Progenitor cell of endocrine pancreas (in vitro differentiated cells): ENCODE data around the gene OR8K3. TPM values are rescaled to one million over a fixed set of nuclear protein-coding genes. Genes with fewer than 3 reads are reported as not detected.

Experiments used
- DNase-seq: peaks from one replicate; pipeline ENCODE4 v3.0.0; 2021; ENCODE audit warnings: low spot score; ENCODE audit not compliant: unreplicated experiment
- H3K27ac Mint-ChIP-seq: 2 replicates; pipeline ENCODE4 v1.8.0; 2021; ENCODE audit warnings: mild to moderate bottlenecking, moderate library complexity, mixed read lengths
- H3K27me3 Mint-ChIP-seq: 2 replicates; pipeline ENCODE4 v1.8.0; 2021; ENCODE audit warnings: mixed read lengths
- H3K36me3 Mint-ChIP-seq: 2 replicates; pipeline ENCODE4 v1.8.0; 2022; ENCODE audit warnings: mixed read lengths; ENCODE audit not compliant: insufficient read depth
- H3K4me1 Mint-ChIP-seq: 2 replicates; pipeline ENCODE4 v1.8.0; 2021; ENCODE audit warnings: low read depth, mixed read lengths
- H3K4me3 Mint-ChIP-seq: 2 replicates; pipeline ENCODE4 v1.8.0; 2021; ENCODE audit warnings: low read depth, mild to moderate bottlenecking, moderate library complexity, mixed read lengths
- H3K9me3 Mint-ChIP-seq: 2 replicates; pipeline ENCODE4 v1.8.0; 2021; ENCODE audit warnings: low read depth, mixed read lengths
- CTCF ChIP-seq: fragments of 200-600 bp; sonication (generic); IDR thresholded peaks from one replicate; pipeline ENCODE4 v1.5.0; 2021; ENCODE audit warnings: antibody characterized with exemption, mild to moderate bottlenecking; ENCODE audit not compliant: unreplicated experiment
- total RNA-seq: library from RNA; stranded (reverse); gene quantifications from 2 replicates; pipeline ENCODE4 v1.2.1, GENCODE V29; 2021

The OR8K3 gene
- total RNA-seq, 1 donor from 2014 or later = not detected

GRCh38 chr11:56307836-56308235, 7.1 kb upstream of the OR8K3 start:
- Mint-ChIP-seq H3K4me1 (no peaks in the 10 kb centered on the region), H3K9me3 (peaks cover 11% of the 10 kb centered on the region), H3K36me3 (no peaks in the 10 kb centered on the region), H3K4me3 (no peak overlapping the region), H3K27me3 (no peaks in the 10 kb centered on the region), H3K27ac (no peak overlapping the region)
- TF ChIP-seq CTCF = no peak
- DNase-seq = no peak

GRCh38 chr11:56331861-56332491, 17.0 kb downstream of the OR8K3 start:
- Mint-ChIP-seq H3K27me3 (no peaks in the 10 kb centered on the region), H3K9me3 (no peaks in the 10 kb centered on the region), H3K36me3 (peaks cover 1% of the 10 kb centered on the region), H3K27ac (no peak overlapping the region), H3K4me1 (peaks cover 9% of the 10 kb centered on the region), H3K4me3 (no peak overlapping the region)
- no peak for DNase-seq
- TF ChIP-seq CTCF = no peak

- peaks cover 1% of the 10 kb centered on the region for H3K36me3 Mint-ChIP-seq
These were observed 18.2 kb downstream of the OR8K3 start for GRCh38 chr11:56333156-56333555.

GRCh38 chr11:56340289-56340688, 25.3 kb downstream of the OR8K3 start:
- Mint-ChIP-seq H3K27ac (no peak overlapping the region), H3K27me3 (no peaks in the 10 kb centered on the region), H3K4me3 (no peak overlapping the region), H3K9me3 (peaks cover 39% of the 10 kb centered on the region), H3K4me1 (no peaks in the 10 kb centered on the region), H3K36me3 (peaks cover 4% of the 10 kb centered on the region)
- no peak for TF ChIP-seq CTCF
- no peak for DNase-seq

More at GRCh38 chr11:56333156-56333555, 18.2 kb downstream of the OR8K3 start:
- DNase-seq = no peak
- no peak overlapping the region for H3K27ac Mint-ChIP-seq
- H3K4me3 Mint-ChIP-seq = no peak overlapping the region
- TF ChIP-seq CTCF = no peak
- peaks cover 9% of the 10 kb centered on the region for H3K4me1 Mint-ChIP-seq
- H3K27me3 Mint-ChIP-seq = no peaks in the 10 kb centered on the region
- peaks cover 4% of the 10 kb centered on the region for H3K9me3 Mint-ChIP-seq

- no peak for TF ChIP-seq CTCF
- no peak for DNase-seq
- Mint-ChIP-seq H3K27me3 (no peaks in the 10 kb centered on the region), H3K36me3 (peaks cover 2% of the 10 kb centered on the region), H3K9me3 (peaks cover 17% of the 10 kb centered on the region), H3K27ac (no peak within 1 kb of the TSS), H3K4me3 (no peak within 1 kb of the TSS), H3K4me1 (no peaks in the 10 kb centered on the region)
These were observed 30.8 kb downstream of the OR8K3 start, which contains the start of gene OR8K1 for GRCh38 chr11:56345739-56346138. Gene OR8K1 (plus strand): TSS chr11:56346039. CDS start chr11:56346039, 0 bp downstream.
